Nephron progenitor cell (in vitro differentiated cells): Measurements from ENCODE around the gene WSCD2.

Experiments used
- DNase-seq: peaks from one replicate; pipeline ENCODE4 v3.0.0; 2021
- H3K27ac Mint-ChIP-seq: 2 replicates; pipeline ENCODE4 v1.8.0; 2021; ENCODE audit warnings: mild to moderate bottlenecking, moderate library complexity, mixed read lengths
- H3K27me3 Mint-ChIP-seq: 2 replicates; pipeline ENCODE4 v1.8.0; 2021; ENCODE audit warnings: mild to moderate bottlenecking, low read depth, mixed read lengths; ENCODE audit not compliant: poor library complexity
- H3K36me3 Mint-ChIP-seq: 2 replicates; pipeline ENCODE4 v1.8.0; 2021; ENCODE audit warnings: low read depth, mixed read lengths
- H3K4me1 Mint-ChIP-seq: 2 replicates; pipeline ENCODE4 v1.8.0; 2021; ENCODE audit warnings: mixed read lengths
- H3K4me3 Mint-ChIP-seq: 2 replicates; pipeline ENCODE4 v1.8.0; 2021; ENCODE audit warnings: mild to moderate bottlenecking, moderate library complexity, mixed read lengths
- H3K9me3 Mint-ChIP-seq: 2 replicates; pipeline ENCODE4 v1.8.0; 2021; ENCODE audit warnings: mild to moderate bottlenecking, moderate library complexity, mixed read lengths
- CTCF ChIP-seq: fragments of 200-600 bp; sonication (generic); IDR thresholded peaks from 2 replicates; pipeline ENCODE4 v1.5.0; 2021; ENCODE audit warnings: antibody characterized with exemption

WSCD2 gene

GRCh38 chr12:108207791-108208730 is 79.0 kb downstream of the WSCD2 start:
- peaks cover 29% of the 10 kb centered on the region for H3K27me3 Mint-ChIP-seq
- no peak for TF ChIP-seq CTCF
- no peak overlapping the region for H3K27ac Mint-ChIP-seq
- H3K4me3 Mint-ChIP-seq = no peak overlapping the region
- no peaks in the 10 kb centered on the region for H3K36me3 Mint-ChIP-seq
- no peak for DNase-seq
- H3K9me3 Mint-ChIP-seq = no peaks in the 10 kb centered on the region
- no peaks in the 10 kb centered on the region for H3K4me1 Mint-ChIP-seq

GRCh38 chr12:108210001-108210400 is 80.9 kb downstream of the WSCD2 start:
- Mint-ChIP-seq H3K4me1 (no peaks in the 10 kb centered on the region), H3K27ac (no peak overlapping the region), H3K9me3 (no peaks in the 10 kb centered on the region), H3K27me3 (peaks cover 29% of the 10 kb centered on the region), H3K36me3 (no peaks in the 10 kb centered on the region), H3K4me3 (no peak overlapping the region)
- no peak for DNase-seq
- no peak for TF ChIP-seq CTCF

- no peaks in the 10 kb centered on the region for H3K36me3 Mint-ChIP-seq
- H3K4me3 Mint-ChIP-seq = no peak overlapping the region
- no peaks in the 10 kb centered on the region for H3K9me3 Mint-ChIP-seq
- H3K27ac Mint-ChIP-seq = no peak overlapping the region
- no peak for TF ChIP-seq CTCF
- DNase-seq = no peak
- peaks cover 29% of the 10 kb centered on the region for H3K27me3 Mint-ChIP-seq
- no peaks in the 10 kb centered on the region for H3K4me1 Mint-ChIP-seq
Observed at GRCh38 chr12:108211157-108211556, 82.1 kb downstream of the WSCD2 start.

GRCh38 chr12:108213871-108214445 is 84.9 kb downstream of the WSCD2 start:
- no peak overlapping the region for H3K4me3 Mint-ChIP-seq
- H3K4me1 Mint-ChIP-seq = no peaks in the 10 kb centered on the region
- H3K27me3 Mint-ChIP-seq = peaks cover 34% of the 10 kb centered on the region
- no peak for DNase-seq
- TF ChIP-seq CTCF = no peak
- H3K36me3 Mint-ChIP-seq = no peaks in the 10 kb centered on the region
- H3K9me3 Mint-ChIP-seq = no peaks in the 10 kb centered on the region
- no peak overlapping the region for H3K27ac Mint-ChIP-seq

- H3K9me3 Mint-ChIP-seq = no peaks in the 10 kb centered on the region
- DNase-seq = peak; percentile 91
- H3K27me3 Mint-ChIP-seq = peaks cover 30% of the 10 kb centered on the region
Observed at GRCh38 chr12:108214486-108214885, 85.4 kb downstream of the WSCD2 start.

More at GRCh38 chr12:108214486-108214885, 85.4 kb downstream of the WSCD2 start:
- no peak overlapping the region for H3K4me3 Mint-ChIP-seq
- no peak for TF ChIP-seq CTCF
- no peaks in the 10 kb centered on the region for H3K4me1 Mint-ChIP-seq
- no peaks in the 10 kb centered on the region for H3K36me3 Mint-ChIP-seq
- no peak overlapping the region for H3K27ac Mint-ChIP-seq
